H9 (cell line): ENCODE results near the gene ITPK1. TPM values are rescaled to one million over a fixed set of nuclear protein-coding genes. Genes with fewer than 3 reads are reported as not detected.

Experiments
- DNase-seq: peaks from one replicate; pipeline ENCODE4 v3.0.0-alpha.2; 2017
- H2AFZ ChIP-seq: one replicate; pipeline ENCODE4 v1.6.1; 2013; ENCODE audit warnings: mild to moderate bottlenecking, low read length, control low read depth, moderate library complexity
- H2AK5ac ChIP-seq: 2 replicates; pipeline ENCODE4 v1.6.1; 2013; ENCODE audit warnings: low read length, control low read depth, mixed read lengths; ENCODE audit not compliant: insufficient read length
- H2BK120ac ChIP-seq: one replicate; pipeline ENCODE4 v1.6.1; 2013; ENCODE audit warnings: low read depth, mild to moderate bottlenecking, low read length, control low read depth, inconsistent platforms; ENCODE audit not compliant: poor library complexity, severe bottlenecking
- H2BK12ac ChIP-seq: 2 replicates; pipeline ENCODE4 v1.6.1; 2013; ENCODE audit warnings: low read length, control low read depth, mixed read lengths, low read depth; ENCODE audit not compliant: insufficient read length
- H2BK15ac ChIP-seq: 2 replicates; pipeline ENCODE4 v1.6.1; 2013; ENCODE audit warnings: low read depth, low read length, control low read depth
- H2BK20ac ChIP-seq: one replicate; pipeline ENCODE4 v1.6.1; 2013; ENCODE audit warnings: low read depth, mild to moderate bottlenecking, low read length, control low read depth, inconsistent platforms; ENCODE audit not compliant: poor library complexity, severe bottlenecking
- H2BK5ac ChIP-seq: 2 replicates; pipeline ENCODE4 v1.6.1; 2013; ENCODE audit warnings: low read length, control low read depth, mixed read lengths; ENCODE audit not compliant: insufficient read length
- H3K14ac ChIP-seq: 2 replicates; pipeline ENCODE4 v1.6.1; 2013; ENCODE audit warnings: low read length, control low read depth; ENCODE audit not compliant: insufficient read depth
- H3K18ac ChIP-seq: 2 replicates; pipeline ENCODE4 v1.6.1; 2013; ENCODE audit warnings: low read depth, mild to moderate bottlenecking, mixed read lengths, low read length, control low read depth; ENCODE audit not compliant: insufficient read length
- H3K23ac ChIP-seq: 2 replicates; pipeline ENCODE4 v1.6.1; 2013; ENCODE audit warnings: low read length, control low read depth, mixed read lengths, low read depth; ENCODE audit not compliant: insufficient read length
- H3K23me2 ChIP-seq: 2 replicates; pipeline ENCODE4 v1.6.1; 2013; ENCODE audit warnings: low read depth, mild to moderate bottlenecking, mixed read lengths, low read length, control low read depth; ENCODE audit not compliant: insufficient read length, poor library complexity, severe bottlenecking
- H3K27ac ChIP-seq: 2 replicates; pipeline ENCODE4 v1.5.1; 2013; ENCODE audit warnings: low read length, control low read depth, mixed read lengths, low read depth; ENCODE audit not compliant: insufficient read length
- H3K27me3 ChIP-seq: 2 replicates; pipeline ENCODE4 v1.6.1; 2013; ENCODE audit warnings: low read length, control low read depth, inconsistent platforms; ENCODE audit not compliant: insufficient read depth
- H3K4ac ChIP-seq: 2 replicates; pipeline ENCODE4 v1.6.1; 2013; ENCODE audit warnings: low read depth, mild to moderate bottlenecking, control low read depth, inconsistent platforms, low read length, moderate library complexity
- H3K4me1 ChIP-seq: 2 replicates; pipeline ENCODE4 v1.6.1; 2013; ENCODE audit warnings: low read length, control low read depth, inconsistent platforms; ENCODE audit not compliant: insufficient read depth
- H3K4me2 ChIP-seq: 2 replicates; pipeline ENCODE4 v1.6.1; 2013; ENCODE audit warnings: low read length, control low read depth, mixed read lengths; ENCODE audit not compliant: insufficient read length, insufficient read depth
- H3K56ac ChIP-seq: 2 replicates; pipeline ENCODE4 v1.6.1; 2013; ENCODE audit warnings: low read depth, mild to moderate bottlenecking, mixed read lengths, low read length, control low read depth; ENCODE audit not compliant: insufficient read length
- H3K79me1 ChIP-seq: 2 replicates; pipeline ENCODE4 v1.6.1; 2013; ENCODE audit warnings: low read depth, mild to moderate bottlenecking, moderate library complexity, low read length, control low read depth, inconsistent platforms; ENCODE audit not compliant: insufficient read depth, poor library complexity, severe bottlenecking
- H3K79me2 ChIP-seq: 2 replicates; pipeline ENCODE4 v1.6.1; 2013; ENCODE audit warnings: low read length, control low read depth, inconsistent platforms; ENCODE audit not compliant: insufficient read depth
- H3K9ac ChIP-seq: 2 replicates; pipeline ENCODE4 v1.6.1; 2013; ENCODE audit warnings: low read length, control low read depth, mixed read lengths; ENCODE audit not compliant: insufficient read length; ENCODE audit errors: extremely low read depth
- H3K9me3 ChIP-seq: one replicate; pipeline ENCODE4 v1.6.1; 2013; ENCODE audit warnings: low read depth, low read length, inconsistent platforms; ENCODE audit not compliant: control insufficient read depth
- H3T11ph ChIP-seq: one replicate; pipeline ENCODE4 v1.6.1; 2013; ENCODE audit warnings: mild to moderate bottlenecking, low read length, control low read depth, inconsistent platforms
- H4K20me1 ChIP-seq: one replicate; pipeline ENCODE4 v1.6.1; 2013; ENCODE audit not compliant: control insufficient read depth, insufficient read length, insufficient read depth
- H4K5ac ChIP-seq: 2 replicates; pipeline ENCODE4 v1.6.1; 2013; ENCODE audit warnings: low read depth, mild to moderate bottlenecking, mixed read lengths, low read length, control low read depth; ENCODE audit not compliant: insufficient read length
- H4K8ac ChIP-seq: replicated peaks from 2 replicates; pipeline ENCODE4 v1.6.1; 2013; ENCODE audit warnings: low read length, control low read depth, mixed read lengths, low read depth; ENCODE audit not compliant: insufficient read length
- H4K91ac ChIP-seq: 2 replicates; pipeline ENCODE4 v1.6.1; 2013; ENCODE audit warnings: low read depth, mild to moderate bottlenecking, moderate library complexity, mixed read lengths, low read length, control low read depth; ENCODE audit not compliant: insufficient read length
- H3K27ac Mint-ChIP-seq, 3 experiments: 2 replicates in 2 of 3; 3 replicates in 1 of 3; pipeline ENCODE4 v1.8.0; 2020 to 2021; ENCODE audit warnings: mixed read lengths in 3 of 3, mild to moderate bottlenecking in 1 of 3, moderate library complexity in 1 of 3
- H3K27me3 Mint-ChIP-seq: 2 replicates; pipeline ENCODE4 v1.8.0; 2021; ENCODE audit warnings: low read depth, mild to moderate bottlenecking, moderate library complexity, mixed read lengths
- H3K36me3 Mint-ChIP-seq, 3 experiments: 2 replicates in 2 of 3; 3 replicates in 1 of 3; pipeline ENCODE4 v1.8.0; 2020 to 2021; ENCODE audit warnings: low read depth in 3 of 3, mixed read lengths in 3 of 3; ENCODE audit not compliant: insufficient read depth in 1 of 3
- H3K4me1 Mint-ChIP-seq, 2 experiments: 2 replicates each; pipeline ENCODE4 v1.8.0; 2020; ENCODE audit warnings: mixed read lengths in 2 of 2
- H3K4me3 Mint-ChIP-seq, 2 experiments: 2 replicates in 1 of 2; 3 replicates in 1 of 2; pipeline ENCODE4 v1.8.0; 2020 to 2021; ENCODE audit warnings: mild to moderate bottlenecking in 2 of 2, mixed read lengths in 2 of 2, moderate library complexity in 1 of 2
- H3K9me3 Mint-ChIP-seq, 2 experiments: 2 replicates in 1 of 2; 3 replicates in 1 of 2; pipeline ENCODE4 v1.8.0; 2020; ENCODE audit warnings: mild to moderate bottlenecking in 2 of 2, mixed read lengths in 2 of 2, moderate library complexity in 1 of 2
- CTCF ChIP-seq: fragments of 200-600 bp; sonication (generic); conservative IDR thresholded peaks from 3 replicates; pipeline ENCODE4 v1.8.0; 2021; ENCODE audit warnings: antibody characterized with exemption, mild to moderate bottlenecking
- WGBS: extraction: QIAGEN DNeasy Blood & Tissue Kit; methylation state at CpG from one replicate; pipeline ENCODE4 v1.1.7; 2013; ENCODE audit warnings: missing lambda C conversion rate, low lambda C conversion rate, mixed read lengths; ENCODE audit not compliant: insufficient read length; ENCODE audit errors: extremely low coverage; 5-methylcytosine and 5-hydroxymethylcytosine counted together
- total RNA-seq: library from RNA; stranded (reverse); gene quantifications from 2 replicates; pipeline ENCODE4 v1.2.1, GENCODE V29; 2021

ITPK1 gene
- total RNA-seq, 1 experiment from 2014 or later: 92.7 TPM

GRCh38 chr14:93101181-93101580 lies 14.5 kb downstream of the ITPK1 start:
- Mint-ChIP-seq H3K9me3 (no peaks in the 10 kb centered on the region), H3K27ac (peak overlapping the region; percentile 10 to 94 (median 48); a peak in 4 of 7 replicates), H3K4me3 (no peak overlapping the region), H3K4me1 (peaks cover 31 to 48% of the 10 kb centered on the region in 2 experiments), H3K27me3 (no peaks in the 10 kb centered on the region), H3K36me3 (peaks cover 0 to 2% (median 0%) of the 10 kb centered on the region in 3 experiments; a peak in 2 of 7 replicates)
- Histone ChIP-seq H3K56ac (no peak overlapping the region), H3K27ac (no peak overlapping the region), H2BK20ac (no peak overlapping the region), H3K23ac (no peak overlapping the region), H2BK5ac (no peak overlapping the region), H4K20me1 (peaks cover 2% of the 10 kb centered on the region), H3K9ac (no peak overlapping the region), H3K4me1 (peaks cover 4% of the 10 kb centered on the region; the same call in 1 of the 2 replicates), H2BK120ac (no peak overlapping the region), H3T11ph (no peak overlapping the region), H2AK5ac (no peak overlapping the region), H4K8ac (no peak overlapping the region), H3K14ac (no peak overlapping the region), H3K4ac (no peak overlapping the region), H3K23me2 (no peaks in the 10 kb centered on the region), H3K18ac (no peak overlapping the region), H2AFZ (no peak overlapping the region), H4K5ac (no peak overlapping the region), H3K4me2 (no peak overlapping the region), H3K27me3 (no peaks in the 10 kb centered on the region), H2BK15ac (no peak overlapping the region), H3K9me3 (no peaks in the 10 kb centered on the region), H4K91ac (no peak overlapping the region), H3K79me2 (peaks cover 31% of the 10 kb centered on the region; the same call in 1 of the 2 replicates), H2BK12ac (no peak overlapping the region), H3K79me1 (peaks cover 11% of the 10 kb centered on the region)
- no peak for TF ChIP-seq CTCF
- DNase-seq: no peak
- WGBS: no CpG with 5 or more reads among the region's 6 CpGs
